NCI-H1417 (cell line): Measurements from ENCODE around the gene SPIN2B.
"Not testable (repeated sequence)": the region's sequence is repeated elsewhere in the genome, so short reads cannot be mapped to it uniquely, and the experiment has no call there.

Source experiments
- DNase-seq, 3 experiments: peaks; one replicate each; lab custom pipeline; 2025; lab: John Stamatoyannopoulos, UW

The SPIN2B gene

DNA sequence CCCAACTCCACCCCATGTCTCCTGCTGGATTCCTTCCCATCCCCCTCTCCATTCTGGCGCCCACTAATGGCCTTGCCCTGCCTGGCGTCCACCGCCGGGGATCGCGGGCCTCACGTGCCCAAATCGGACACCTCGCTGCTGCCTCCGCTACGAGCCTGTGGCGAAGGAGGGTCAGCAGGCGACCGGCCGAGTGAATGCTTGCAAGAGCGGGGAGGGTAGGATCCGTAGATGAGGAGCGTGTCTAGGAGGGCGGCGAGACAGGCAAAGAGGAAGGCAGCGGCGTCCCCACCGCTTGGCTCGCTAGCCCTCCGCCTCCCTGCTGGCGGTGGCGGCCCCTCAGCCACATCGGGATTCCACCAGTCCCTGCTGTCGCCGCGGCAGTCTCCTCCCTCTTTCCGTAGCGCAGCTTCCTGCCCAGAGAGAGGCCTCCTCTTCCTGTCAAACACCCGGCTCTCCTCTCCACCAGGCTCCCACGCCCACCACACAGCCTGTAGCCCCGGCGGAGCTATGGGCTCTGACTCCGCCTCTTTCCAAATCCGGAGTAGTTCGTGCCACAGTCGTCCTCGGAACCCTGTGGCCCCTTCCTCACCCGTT lies at the start of gene SPIN2B:
TSS of gene SPIN2B (minus strand) at position 387 of the 594 bp plus-strand sequence.
- DNase-seq = peak in 2 of 3 experiments; percentile 65 to 80

DNA sequence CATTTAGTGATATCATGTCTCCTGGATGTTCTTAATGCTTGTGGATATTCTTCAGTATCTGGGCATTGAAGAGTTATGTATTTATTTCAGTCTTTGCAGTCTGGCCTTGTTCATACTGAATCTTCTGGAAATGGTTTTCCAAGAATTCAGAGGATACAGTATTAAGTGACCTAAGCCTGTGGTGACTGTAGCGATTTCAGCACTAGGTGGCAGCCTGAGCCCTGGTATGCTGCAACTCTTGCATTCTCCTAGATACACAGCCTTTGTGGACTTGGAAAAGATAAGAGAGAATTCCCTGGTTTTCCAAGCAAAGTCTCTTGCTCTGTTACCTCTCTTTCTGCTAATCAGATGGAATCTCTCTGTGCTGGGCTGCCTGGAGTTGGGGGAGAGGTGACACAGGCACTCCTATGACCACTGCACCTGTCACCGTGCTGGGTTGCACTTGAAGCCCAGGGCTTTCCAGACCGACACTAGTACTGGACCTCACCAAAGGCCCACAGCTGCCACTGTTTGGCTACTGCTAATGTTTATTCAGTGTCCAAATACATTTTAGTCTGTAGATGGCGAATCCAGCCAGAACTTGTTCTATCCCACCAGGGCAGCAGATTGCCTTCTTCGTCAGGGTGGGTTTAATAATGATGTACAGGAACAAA lies 35.2 kb upstream of the SPIN2B start:
- DNase-seq = peak in 2 of 3 experiments; percentile 20 to 48

DNA sequence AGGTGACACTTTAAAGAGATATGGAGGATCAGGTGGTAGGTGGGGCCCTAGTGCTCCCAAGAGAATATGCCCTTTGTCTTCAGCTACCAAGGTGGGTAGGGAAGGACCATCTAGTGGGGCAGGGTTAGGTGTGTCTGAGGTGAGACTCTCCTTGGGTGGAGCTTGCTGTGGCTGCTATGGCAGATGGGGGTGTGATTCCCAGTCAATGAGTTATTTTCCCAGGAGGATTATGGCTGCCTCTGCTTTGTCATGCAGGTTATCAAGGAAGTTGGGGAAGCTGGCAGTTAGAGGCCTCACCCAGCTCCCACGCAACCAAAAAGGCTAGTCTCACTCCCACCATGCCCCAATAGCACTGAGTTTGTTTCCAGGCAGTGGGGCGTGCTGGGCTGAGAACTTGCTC lies 33.8 kb upstream of the SPIN2B start:
- no peak for DNase-seq

DNA sequence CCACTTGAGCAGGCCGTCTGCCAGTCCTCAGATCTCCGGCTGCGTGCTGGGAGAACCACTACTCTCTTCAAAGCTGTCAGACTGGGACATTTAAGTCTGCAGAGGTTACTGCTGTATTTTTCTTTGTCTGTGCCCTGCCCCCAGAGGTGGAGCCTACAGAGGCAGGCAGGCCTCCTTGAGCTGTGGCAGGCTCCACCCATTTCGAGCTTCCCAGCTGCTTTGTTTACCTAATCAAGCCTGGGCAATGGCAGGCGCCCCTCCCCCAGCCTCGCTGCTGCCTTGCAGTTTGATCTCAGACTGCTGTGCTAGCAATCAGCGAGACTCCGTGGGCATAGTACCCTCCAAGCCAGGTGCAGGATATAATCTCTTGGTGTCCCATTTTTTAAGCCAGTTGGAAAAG lies 30.9 kb upstream of the SPIN2B start:
- not testable (repeated sequence) for DNase-seq

DNA sequence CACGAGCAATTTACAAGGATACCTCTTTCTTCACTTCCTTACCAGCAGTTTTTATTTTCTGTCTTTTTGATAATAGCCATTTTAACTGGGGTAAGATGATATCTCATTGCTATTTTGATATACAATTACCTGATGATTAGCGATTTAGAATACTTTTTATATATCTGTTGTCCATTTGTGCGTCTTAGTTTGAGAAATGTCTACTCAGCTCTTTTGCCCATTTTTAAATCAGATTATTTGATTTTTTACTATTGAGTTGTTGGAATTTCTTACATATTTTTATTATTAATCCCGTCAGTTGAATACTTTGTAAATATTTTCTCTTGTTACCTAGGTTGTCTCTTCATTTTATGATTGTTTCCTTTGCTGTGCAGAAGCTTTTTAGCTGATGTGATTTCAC lies 17.3 kb upstream of the SPIN2B start:
- no peak for DNase-seq

DNA sequence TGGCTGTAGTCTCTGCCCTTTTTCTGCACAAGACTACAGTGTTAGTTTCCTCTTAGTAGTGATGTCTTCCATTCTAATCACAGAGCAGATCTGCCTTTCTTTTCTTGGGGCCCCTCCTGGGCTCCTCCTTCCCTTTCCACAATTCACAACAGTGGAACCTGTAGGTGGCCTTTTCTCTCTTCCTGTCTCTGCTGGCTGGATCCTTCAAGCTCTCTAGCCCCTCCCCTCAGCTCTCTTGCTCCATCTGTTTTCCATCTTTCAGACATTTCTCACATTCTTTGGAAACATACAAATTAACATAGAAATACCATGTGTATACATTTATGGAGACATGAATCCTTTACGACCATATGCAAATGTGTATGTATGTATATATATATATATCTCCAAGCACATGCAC lies 16.2 kb upstream of the SPIN2B start:
- no peak for DNase-seq

DNA sequence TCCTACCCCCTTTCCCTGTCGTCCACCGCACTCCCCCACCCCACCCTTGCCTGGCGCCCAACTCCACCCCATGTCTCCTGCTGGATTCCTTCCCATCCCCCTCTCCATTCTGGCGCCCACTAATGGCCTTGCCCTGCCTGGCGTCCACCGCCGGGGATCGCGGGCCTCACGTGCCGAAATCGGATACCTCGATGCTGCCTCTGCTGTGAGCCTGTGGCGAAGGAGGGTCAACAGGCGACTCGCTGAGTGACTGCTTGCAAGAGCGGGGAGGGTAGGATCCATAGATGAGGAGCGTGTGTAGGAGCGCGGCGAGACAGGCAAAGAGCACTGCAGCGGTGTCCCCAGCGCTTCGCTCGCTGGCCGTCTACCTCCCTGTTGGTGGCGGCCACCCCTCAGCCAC lies 15.7 kb upstream of the SPIN2B start, which contains the start of gene SPIN2A:
TSS of gene SPIN2A (minus strand) at position 325 of the 400 bp plus-strand sequence. CDS start 800 bp downstream, outside the sequence.
- DNase-seq = not testable (repeated sequence)

DNA sequence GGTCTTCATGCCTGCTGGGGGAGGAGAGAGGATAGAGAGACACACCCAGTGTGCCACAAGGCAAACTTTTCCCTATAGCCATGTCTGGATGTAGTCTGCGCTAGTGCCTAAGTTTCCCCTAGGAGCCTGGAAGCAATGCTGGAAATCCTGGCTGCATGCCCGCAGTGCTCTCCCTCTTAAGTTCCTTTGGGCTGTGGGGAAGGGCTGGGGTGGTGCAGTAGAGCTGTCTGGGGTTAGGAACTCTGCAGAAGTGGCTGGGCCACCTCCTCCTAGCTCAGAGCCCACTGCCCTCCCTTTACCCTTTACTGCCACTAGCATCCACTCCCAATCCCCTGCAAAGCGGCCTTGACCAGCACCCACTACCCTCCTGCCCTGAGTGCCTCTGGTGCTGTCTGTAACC lies 15.2 kb upstream of the SPIN2B start:
- DNase-seq = not testable (repeated sequence)

DNA sequence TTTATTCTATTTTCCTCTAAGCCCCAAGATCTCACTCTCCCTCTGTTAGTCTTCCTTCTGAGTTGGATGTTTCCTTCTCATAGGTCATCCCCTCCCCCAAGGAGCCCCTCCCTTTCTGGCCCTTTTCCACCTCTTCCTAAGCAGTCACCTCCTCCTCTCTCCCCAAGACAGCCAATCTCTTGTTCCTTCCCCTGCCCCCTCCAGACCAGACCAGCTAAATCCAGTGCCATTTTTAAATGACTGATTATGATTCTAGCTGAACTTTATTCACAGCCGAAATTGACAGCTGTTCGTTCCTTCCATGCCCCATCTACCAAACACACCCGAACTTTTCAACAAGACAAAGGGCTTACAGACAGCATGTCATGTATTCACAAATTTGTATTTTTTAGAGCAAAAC lies 13.9 kb upstream of the SPIN2B start:
- DNase-seq = no peak

DNA sequence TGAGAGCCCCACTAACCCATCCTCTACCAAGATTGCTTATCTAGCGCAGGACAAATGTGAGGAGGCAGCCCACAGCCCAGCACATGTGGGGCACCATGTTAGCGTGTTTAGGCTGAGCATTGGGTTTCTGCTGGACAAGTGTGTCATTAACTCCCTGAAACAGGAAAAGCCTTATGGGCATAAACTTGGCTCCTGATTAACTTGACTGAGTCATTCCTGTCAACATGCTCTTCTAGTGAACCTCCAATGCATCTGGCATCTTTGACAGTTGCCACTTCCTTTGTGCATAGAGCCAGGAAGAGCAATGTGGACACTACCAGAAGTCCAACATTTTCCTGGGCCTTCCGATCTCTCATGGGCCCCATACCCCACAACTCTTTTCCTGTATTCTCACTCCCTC lies 13.4 kb upstream of the SPIN2B start:
- no peak for DNase-seq

DNA sequence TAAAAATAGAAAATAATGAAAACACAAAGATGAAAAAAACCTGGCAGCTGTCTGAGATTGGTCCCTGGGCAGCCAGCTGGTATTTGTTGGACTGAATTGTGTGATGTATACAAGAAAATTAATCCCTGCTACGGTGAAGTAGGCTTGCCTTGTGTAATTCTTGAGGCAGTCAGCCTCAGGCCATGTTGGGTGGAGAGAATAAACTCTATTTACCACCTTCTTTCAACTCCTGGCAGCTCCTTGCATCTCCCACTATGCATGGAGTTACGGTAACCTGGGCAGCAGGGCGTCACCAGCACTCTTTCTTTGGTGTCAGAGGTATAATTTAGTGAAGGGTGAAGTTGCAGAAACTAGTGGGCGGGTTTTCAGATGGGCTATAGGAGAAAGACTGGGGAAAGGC lies 12.4 kb upstream of the SPIN2B start:
- DNase-seq = no peak

DNA sequence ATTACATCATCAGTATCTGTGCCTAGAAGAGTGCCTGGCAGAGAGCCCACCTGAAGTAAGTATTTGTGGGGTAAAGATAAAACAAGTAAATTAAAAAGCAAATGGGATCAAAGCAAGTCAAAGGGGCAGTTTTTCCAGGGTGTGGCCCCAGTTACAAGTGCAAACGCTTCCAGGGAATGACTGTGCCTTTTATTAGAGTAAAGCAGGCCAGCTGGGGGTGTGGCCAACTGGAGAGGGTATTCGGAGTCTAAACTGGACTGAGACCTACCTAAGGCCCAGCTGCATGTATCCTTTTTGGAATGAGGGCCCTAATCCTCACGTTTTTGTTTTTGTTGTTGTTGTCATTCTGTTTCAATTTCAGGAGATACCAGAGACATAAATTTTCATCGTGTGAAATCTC lies 11.9 kb upstream of the SPIN2B start:
- not testable (repeated sequence) for DNase-seq

DNA sequence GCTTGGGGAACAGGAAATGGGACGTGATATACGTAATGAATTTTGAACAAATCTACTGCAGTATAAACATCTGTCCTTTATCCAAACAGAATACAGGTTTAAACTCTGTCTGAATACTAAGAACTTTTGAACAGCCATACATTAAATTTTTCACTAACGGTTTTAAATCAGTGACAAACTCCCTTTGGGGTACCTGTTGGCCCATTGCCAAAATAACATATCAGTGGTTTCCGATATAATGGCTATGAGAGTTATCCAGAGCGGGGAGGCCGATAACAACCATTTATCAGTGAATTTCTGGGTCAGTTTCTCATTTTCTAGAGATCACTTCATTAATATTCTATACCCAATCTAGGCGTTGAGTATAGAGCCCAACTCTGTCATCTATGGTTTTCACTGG lies 10.7 kb upstream of the SPIN2B start:
- DNase-seq = no peak

DNA sequence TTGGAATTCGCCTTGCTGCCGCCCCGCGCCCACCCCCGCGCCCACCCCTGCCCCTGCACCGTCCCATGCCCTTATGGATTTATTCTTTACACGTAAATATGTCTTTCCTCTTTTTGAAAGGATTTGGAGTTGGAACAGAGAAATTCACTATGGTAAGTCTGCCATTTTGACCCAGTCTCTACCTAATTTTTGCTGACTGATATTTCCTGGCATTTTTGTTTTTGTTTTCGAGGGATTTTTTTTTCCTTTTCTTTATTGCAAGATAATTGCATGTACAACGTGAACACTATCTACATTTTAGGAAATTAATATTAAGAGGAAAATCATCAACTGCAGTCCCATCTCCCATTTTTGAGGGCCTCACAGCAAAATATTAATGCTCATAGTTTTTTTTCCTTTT lies 468 bp upstream of the SPIN2B start:
- DNase-seq = no peak

DNA sequence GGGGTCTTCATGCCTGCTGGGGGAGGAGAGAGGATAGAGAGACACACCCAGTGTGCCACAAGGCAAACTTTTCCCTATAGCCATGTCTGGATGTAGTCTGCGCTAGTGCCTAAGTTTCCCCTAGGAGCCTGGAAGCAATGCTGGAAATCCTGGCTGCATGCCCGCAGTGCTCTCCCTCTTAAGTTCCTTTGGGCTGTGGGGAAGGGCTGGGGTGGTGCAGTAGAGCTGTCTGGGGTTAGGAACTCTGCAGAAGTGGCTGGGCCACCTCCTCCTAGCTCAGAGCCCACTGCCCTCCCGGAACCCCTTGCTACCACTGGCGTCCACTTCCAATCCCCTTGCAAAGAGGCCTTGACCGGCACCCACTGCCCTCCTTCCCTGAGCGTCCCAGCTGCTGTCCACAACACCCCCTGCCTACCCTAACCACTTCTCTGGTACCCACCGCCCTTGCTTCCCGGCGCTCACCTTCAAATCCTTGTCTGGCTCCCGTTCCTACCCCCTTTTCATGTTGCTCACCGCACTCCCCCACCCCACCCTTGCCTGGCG lies 658 bp downstream of the SPIN2B start:
- DNase-seq = not testable (repeated sequence)

DNA sequence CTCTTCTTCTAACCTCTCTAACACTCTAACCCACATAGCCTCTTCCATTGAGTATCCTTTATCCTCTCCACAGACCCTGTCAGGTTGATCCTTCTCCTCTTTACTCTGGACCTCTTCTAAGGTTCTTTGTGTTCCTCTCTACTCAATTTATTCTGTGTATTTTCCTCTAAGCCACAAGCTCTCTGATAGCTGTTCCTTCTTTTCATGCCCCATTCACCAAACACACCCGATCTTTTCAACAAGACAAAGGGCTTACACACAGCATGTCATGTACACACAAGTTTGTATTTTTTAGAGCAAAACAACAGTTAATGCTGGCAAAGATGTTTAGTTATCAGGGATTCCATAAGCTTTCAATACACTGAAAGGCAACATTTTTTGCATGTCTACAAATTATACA lies 1.9 kb downstream of the SPIN2B start:
- no peak for DNase-seq

DNA sequence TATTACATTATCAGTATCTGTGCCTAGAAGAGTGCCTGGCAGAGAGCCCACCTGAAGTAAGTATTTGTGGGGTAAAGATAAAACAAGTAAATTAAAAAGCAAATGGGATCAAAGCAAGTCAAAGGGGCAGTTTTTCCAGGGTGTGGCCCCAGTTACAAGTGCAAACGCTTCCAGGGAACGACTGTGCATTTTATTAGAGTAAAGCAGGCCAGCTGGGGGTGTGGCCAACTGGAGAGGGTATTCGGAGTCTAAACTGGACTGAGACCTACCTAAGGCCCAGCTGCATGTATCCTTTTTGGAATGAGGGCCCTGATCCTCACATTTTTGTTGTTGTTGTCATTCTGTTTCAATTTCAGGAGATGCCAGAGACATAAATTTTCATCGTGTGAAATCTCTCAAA lies 3.8 kb downstream of the SPIN2B start:
- DNase-seq = not testable (repeated sequence)

DNA sequence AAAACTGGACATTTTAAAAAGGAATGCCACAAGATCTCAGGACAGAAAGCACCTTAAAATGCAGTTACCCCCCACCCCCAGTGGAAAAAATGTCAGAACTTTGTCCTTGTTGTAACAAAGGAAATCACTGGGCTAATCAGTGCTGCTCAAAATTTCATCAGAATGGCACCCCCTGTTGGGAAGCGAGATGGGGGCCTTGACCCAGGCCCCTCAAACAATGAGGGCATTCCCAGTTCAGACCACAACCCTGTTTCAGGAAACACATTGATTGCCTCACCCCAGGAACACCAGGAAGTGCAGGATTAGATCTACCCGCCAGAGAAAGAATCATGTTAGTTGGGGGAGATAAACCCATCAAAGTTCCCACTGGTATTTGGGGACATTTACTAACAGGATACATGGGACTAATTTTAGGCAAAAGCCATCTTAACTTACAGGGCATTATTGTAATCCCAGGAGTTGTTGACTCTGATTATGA lies 16.4 kb downstream of the SPIN2B start:
- no peak for DNase-seq

DNA sequence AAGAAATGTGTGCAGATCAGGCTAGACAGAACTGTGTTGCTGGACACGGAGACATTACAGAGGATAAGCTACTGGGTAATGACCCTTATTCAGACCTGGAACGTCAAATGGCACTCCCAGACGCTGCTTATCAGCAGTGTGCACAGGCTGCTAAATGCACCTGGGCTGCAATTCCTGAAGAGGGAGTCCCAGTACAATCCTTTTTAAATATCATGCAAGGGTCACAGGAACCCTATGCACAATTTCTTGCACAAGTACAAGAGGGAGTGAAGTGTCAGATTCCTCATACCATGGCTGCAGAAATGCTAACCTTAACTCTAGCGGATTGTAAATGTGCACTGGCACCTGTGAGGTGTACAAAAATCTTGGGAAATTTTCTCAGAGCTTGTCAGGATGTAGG lies 16.9 kb downstream of the SPIN2B start:
- no peak for DNase-seq

DNA sequence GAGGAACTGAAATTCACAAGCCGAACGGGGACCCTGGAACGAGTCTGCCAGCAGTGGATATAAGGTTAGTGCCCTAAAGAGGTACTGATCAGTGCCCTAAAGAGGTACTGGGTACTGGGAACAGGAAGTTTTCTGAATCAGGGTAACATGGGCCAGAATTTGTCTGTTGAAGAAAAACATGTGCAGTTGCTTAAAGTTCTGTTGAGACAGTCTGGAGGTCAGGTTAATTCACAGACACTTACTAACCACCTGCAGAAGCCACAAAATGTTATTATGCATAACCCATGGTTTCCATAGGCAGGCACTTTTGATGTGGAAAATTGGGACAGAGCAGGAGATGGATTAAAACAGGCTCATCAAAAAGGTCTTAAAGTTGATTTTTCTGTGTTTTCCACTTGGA lies 17.9 kb downstream of the SPIN2B start:
- DNase-seq = no peak

DNA sequence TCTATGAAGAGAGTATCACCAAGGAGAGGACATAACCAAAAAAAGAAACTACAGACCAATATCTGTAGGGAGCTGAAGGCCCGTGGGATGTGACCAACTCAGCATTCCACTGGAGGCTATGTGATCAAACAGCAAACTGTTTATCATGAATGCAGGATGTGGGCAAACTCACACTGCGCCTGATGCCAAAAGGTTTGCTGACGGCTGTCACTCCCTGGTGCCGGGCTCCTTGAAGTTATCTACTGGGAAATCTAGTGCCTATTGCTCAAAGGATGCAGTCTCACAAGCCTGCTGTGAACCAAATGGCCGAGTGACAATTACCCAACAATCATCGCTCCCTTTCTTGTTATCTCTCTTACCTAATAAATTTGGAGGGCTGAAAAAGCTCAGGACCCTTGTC lies 18.4 kb downstream of the SPIN2B start:
- not testable (repeated sequence) for DNase-seq

DNA sequence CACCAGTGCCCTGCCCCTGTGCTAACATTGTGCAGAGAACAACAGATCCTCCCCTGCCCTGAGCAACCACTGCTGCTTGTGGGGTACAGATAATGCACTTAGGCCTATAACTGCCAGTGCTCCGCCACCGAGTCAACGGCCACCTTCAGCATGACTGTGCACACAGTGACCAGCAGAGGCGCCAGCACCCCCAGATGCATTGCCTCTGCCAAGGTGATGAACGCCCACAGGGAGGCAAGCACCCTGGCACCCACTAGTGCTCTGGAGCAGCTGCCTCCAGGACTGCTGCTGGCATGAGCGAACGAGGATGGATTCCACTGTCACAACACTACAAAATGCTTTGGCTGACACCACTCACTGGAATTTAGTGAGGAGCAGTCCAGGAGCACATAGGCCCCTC lies 38.2 kb downstream of the SPIN2B start:
- DNase-seq = no peak

DNA sequence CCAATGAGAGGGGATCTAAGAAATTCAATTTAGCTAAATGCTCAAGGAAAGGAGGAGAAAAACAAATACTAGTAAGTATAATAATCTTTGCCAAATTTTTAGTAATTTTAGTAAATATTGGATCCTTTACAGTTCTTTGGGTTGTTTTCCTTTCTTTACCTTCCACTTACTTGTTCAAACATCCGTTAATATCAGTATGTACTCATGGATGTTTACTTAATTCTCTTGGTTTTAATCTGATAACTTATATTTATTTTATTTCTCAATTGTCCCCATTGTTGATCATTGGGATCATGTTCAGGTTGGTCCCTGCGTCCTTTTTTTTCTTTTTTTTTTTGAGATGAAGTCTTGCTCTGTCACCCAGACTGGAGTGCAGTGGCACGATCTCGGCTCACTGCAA lies 46.9 kb downstream of the SPIN2B start:
- DNase-seq = no peak
